HepG2 (cell line): ENCODE measurements around the gene SPTSSB. TPM values are rescaled to one million over a fixed set of nuclear protein-coding genes. Genes with fewer than 3 reads are reported as not detected.

Experiments
- CENPX ChIP-seq: sonication (generic); formaldehyde crosslinking; IDR thresholded peaks from 2 replicates; pipeline ENCODE4 v1.9.0; 2021; ENCODE audit warnings: mild to moderate bottlenecking, missing genetic modification reagents, moderate library complexity
- FOSL2 ChIP-seq: sonication (generic); formaldehyde crosslinking; IDR thresholded peaks from 2 replicates; pipeline ENCODE4 v1.4.0; 2020; ENCODE audit warnings: missing genetic modification reagents
- FOXO1 ChIP-seq: sonication (generic); formaldehyde crosslinking; IDR thresholded peaks from 2 replicates; pipeline ENCODE4 v1.4.0; 2020; ENCODE audit warnings: missing genetic modification reagents
- HBP1 ChIP-seq: IDR thresholded peaks from 2 replicates; pipeline ENCODE4 v1.6.1; 2016; ENCODE audit warnings: low read depth, control low read depth
- MAFK ChIP-seq, 2 experiments: IDR thresholded peaks in 1 of 2; conservative IDR thresholded peaks in 1 of 2; 2 replicates each; pipeline ENCODE4 v1.6.1; 2011; ENCODE audit warnings: improper control_type of control experiment in 2 of 2, low read length in 2 of 2
- MAX ChIP-seq: IDR thresholded peaks from 2 replicates; pipeline ENCODE4 v1.6.1; 2012; ENCODE audit warnings: inconsistent platforms
- NFIB ChIP-seq: sonication (generic); formaldehyde crosslinking; IDR thresholded peaks from 2 replicates; pipeline ENCODE4 v1.9.0; 2021; ENCODE audit warnings: missing genetic modification reagents, mild to moderate bottlenecking, borderline replicate concordance
- PHF21A ChIP-seq: sonication (generic); formaldehyde crosslinking; IDR thresholded peaks from 2 replicates; pipeline ENCODE4 v1.5.0; 2020; ENCODE audit warnings: mild to moderate bottlenecking, missing genetic modification reagents
- RAD21 ChIP-seq: fragments of 450-650 bp; formaldehyde crosslinking; IDR thresholded peaks from 2 replicates; pipeline ENCODE4 v1.5.0; 2020; ENCODE audit warnings: mild to moderate bottlenecking
- SOX6 ChIP-seq, 2 experiments: fragments of 450-650 bp in 1 of 2; sonication (generic) in 1 of 2; formaldehyde crosslinking in 1 of 2; IDR thresholded peaks; 2 replicates each; pipeline versions ENCODE4 v1.4.0 to v1.6.1; 2017 to 2020; ENCODE audit warnings: antibody characterized with exemption in 1 of 2, mild to moderate bottlenecking in 1 of 2, missing genetic modification reagents in 1 of 2
- TEAD2 ChIP-seq: sonication (generic); formaldehyde crosslinking; IDR thresholded peaks from 2 replicates; pipeline ENCODE4 v1.9.0; 2021; ENCODE audit warnings: missing genetic modification reagents
- TEF ChIP-seq: sonication (generic); formaldehyde crosslinking; IDR thresholded peaks from 2 replicates; pipeline ENCODE4 v1.5.0; 2020; ENCODE audit warnings: missing genetic modification reagents
- TFDP1 ChIP-seq: IDR thresholded peaks from 2 replicates; pipeline ENCODE4 v1.6.1; 2016; ENCODE audit warnings: missing compliant biosample characterization, missing genetic modification reagents, borderline replicate concordance
- THAP9 ChIP-seq: sonication (generic); formaldehyde crosslinking; IDR thresholded peaks from 2 replicates; pipeline ENCODE4; 2020; ENCODE audit warnings: missing genetic modification reagents, mild to moderate bottlenecking, borderline replicate concordance
- WIZ ChIP-seq: sonication (generic); formaldehyde crosslinking; IDR thresholded peaks from 2 replicates; pipeline ENCODE4 v1.5.1; 2020; ENCODE audit warnings: mild to moderate bottlenecking, missing genetic modification reagents
- ZBTB4 ChIP-seq: sonication (generic); formaldehyde crosslinking; IDR thresholded peaks from 2 replicates; pipeline ENCODE4 v1.4.0; 2020; ENCODE audit warnings: missing genetic modification reagents, mild to moderate bottlenecking, borderline replicate concordance
- ZBTB7A ChIP-seq: sonication (generic); formaldehyde crosslinking; IDR thresholded peaks from 2 replicates; pipeline ENCODE4 v1.8.0; 2022; ENCODE audit warnings: mild to moderate bottlenecking, missing genetic modification reagents
- ZNF282 ChIP-seq: fragments of 450-650 bp; IDR thresholded peaks from 2 replicates; pipeline ENCODE4 v1.6.1; 2018; ENCODE audit not compliant: partially characterized antibody
- polyA plus RNA-seq, 8 experiments: library from polyadenylated mRNA; depleted of rRNA in 3 of 8; stranded (reverse) in 7 of 8; unstranded in 1 of 8; fragments of >200 nt; fragmentation: Illumina TruSeq in 4 of 8; extraction: Trizol in 4 of 8; gene quantifications; 2 replicates each; pipeline versions ENCODE4 v1.2.1 to v1.2.3, GENCODE V29; 2011 to 2016; ENCODE audit warnings: low read depth in 4 of 8, missing spikeins in 1 of 8, mixed read lengths in 1 of 8; ENCODE audit not compliant: insufficient read depth in 1 of 8
- total RNA-seq, 5 experiments: library from RNA; depleted of rRNA; stranded (reverse); fragments of >200 nt; fragmentation: Illumina TruSeq; extraction: Trizol; gene quantifications; 2 replicates each; pipeline ENCODE4 v1.2.3, GENCODE V29; 2016; ENCODE audit warnings: low read depth in 1 of 5

SPTSSB gene
- total and polyA plus RNA-seq, 2 of the 13 experiments (the other 11 are each of a cell fraction or from before 2014, with no cell fraction given) = 0.51 to 2.4 TPM

- TF ChIP-seq TEAD2 (no peak), TEF (CRISPR knock-in tag) (no peak), THAP9 (CRISPR knock-in tag) (no peak), NFIB (no peak), SOX6 (IDR thresholded peaks at IDR 0.05) (no peak), SOX6 (CRISPR knock-in tag; IDR thresholded peaks at IDR 0.05) (peak; percentile 86), WIZ (CRISPR knock-in tag) (no peak), CENPX (CRISPR knock-in tag) (no peak), ZBTB7A (CRISPR knock-in tag) (no peak), ZBTB4 (CRISPR knock-in tag) (no peak), PHF21A (CRISPR knock-in tag) (peak; percentile 50; the same call in 1 of the 2 replicates), TFDP1 (CRISPR knock-in tag) (no peak), RAD21 (CRISPR knock-in tag) (no peak), FOXO1 (CRISPR knock-in tag) (peak; percentile 49), MAX (0 out of 2 replicates have a peak, but pooled peaks have one; percentile 24), FOSL2 (CRISPR knock-in tag) (peak; percentile 73), HBP1 (CRISPR knock-in tag) (no peak), MAFK (conservative IDR thresholded peaks at IDR 0.05 in 1 of 2, IDR thresholded peaks at IDR 0.05 in 1 of 2; ENCODE audit: low read length in 2 of 2) (no peak), ZNF282 (no peak)
Observed at GRCh38 chr3:161339517-161340500, 31.5 kb downstream of the SPTSSB start (continued).
